ENCODE data around the gene BRCA1.
"Not testable (repeated sequence)": the region's sequence is repeated elsewhere in the genome, so short reads cannot be mapped to it uniquely, and the experiment has no call there.

BRCA1 gene

DNA sequence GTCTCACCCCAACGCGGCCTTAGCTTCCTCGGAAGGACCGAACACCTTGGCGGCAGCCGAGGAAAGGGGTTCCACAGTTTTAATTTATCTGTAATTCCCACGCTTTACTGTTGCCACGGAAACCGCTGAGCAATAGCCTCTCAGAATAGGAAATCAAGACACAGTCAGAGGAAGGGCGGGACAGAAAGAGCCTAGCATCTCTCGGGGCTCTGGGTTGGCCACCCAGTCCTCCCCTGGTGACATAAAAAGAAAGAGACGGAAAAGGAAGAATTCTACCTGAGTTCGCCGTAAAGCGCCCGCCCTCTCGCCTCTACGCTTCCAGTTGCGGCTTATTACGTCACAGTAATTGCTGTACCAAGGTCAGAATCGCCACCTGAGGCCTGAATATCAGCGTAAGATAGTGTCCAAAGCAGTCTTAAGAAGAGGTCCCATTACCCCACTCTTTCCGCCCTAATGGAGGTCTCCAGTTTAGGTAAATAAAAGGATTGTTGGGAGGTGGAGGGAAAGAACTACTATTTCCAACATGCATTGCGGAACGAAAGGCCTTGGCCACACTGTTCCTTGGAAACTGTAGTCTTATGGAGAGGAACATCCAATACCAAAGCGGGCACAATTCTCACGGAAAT is 45.1 kb upstream of the BRCA1 start:
- Histone ChIP-seq H3K4me3 (ENCODE audit: low read depth, low read length) (peak overlapping the region; percentile 94), H4K8ac (ENCODE audit: low read depth, low read length) (peak overlapping the region; percentile 95), H3K4ac (ENCODE audit: low read depth, low read length) (peak overlapping the region; percentile 57), H3K79me2 (ENCODE audit: control insufficient read depth, insufficient read depth, low read length, poor library complexity) (peaks cover 5% of the 10 kb centered on the region), H3K27ac (ENCODE audit: low read depth, low read length) (peak overlapping the region; percentile 76), H3K9me3 (ENCODE audit: insufficient read depth, low read depth, low read length) (no peaks in the 10 kb centered on the region), H2AFZ (ENCODE audit: insufficient read depth, low read length, poor library complexity) (peak overlapping the region; percentile 92), H3K36me3 (ENCODE audit: control insufficient read depth in 1 of 2, insufficient read depth in 2 of 2, low read length in 2 of 2) (peaks cover 0 to 5% of the 10 kb centered on the region in 2 experiments), H2AK5ac (ENCODE audit: low read length) (no peak overlapping the region), H3K14ac (ENCODE audit: low read length) (peak overlapping the region; percentile 53), H2BK12ac (ENCODE audit: low read length) (peak overlapping the region; percentile 15), H3K4me1 (ENCODE audit: control insufficient read depth in 1 of 2, insufficient read depth in 2 of 2, low read length in 2 of 2) (peaks cover 4 to 5% of the 10 kb centered on the region in 2 experiments), H3K23ac (ENCODE audit: low read length) (no peak overlapping the region), H3K9ac (ENCODE audit: low read length) (peak overlapping the region; percentile 11), H4K91ac (ENCODE audit: low read depth, low read length) (peak overlapping the region; percentile 11), H2BK5ac (ENCODE audit: low read depth, low read length, poor library complexity) (peak overlapping the region; percentile 64), H3K27me3 (ENCODE audit: insufficient read depth, low read length) (no peaks in the 10 kb centered on the region), H2BK120ac (ENCODE audit: insufficient read depth, low read length, poor library complexity) (peak overlapping the region; percentile 50), H4K12ac (ENCODE audit: low read depth, low read length) (peak overlapping the region; percentile 90), H3K18ac (ENCODE audit: low read length) (peak overlapping the region; percentile 25), H3K79me1 (ENCODE audit: low read length) (peaks cover 11% of the 10 kb centered on the region), H3K4me2 (ENCODE audit: low read length) (peak overlapping the region; percentile 91)
- no CpG with 5 or more reads among the region's 27 CpGs for WGBS (ENCODE audit: extremely low coverage, insufficient coverage, insufficient read length)
- DNase-seq = peak; percentile 96 to 98

GRCh38 chr17:43169561-43170139 is 44.5 kb upstream of the BRCA1 start:
- Histone ChIP-seq H3K4ac (ENCODE audit: low read depth, low read length) (peak overlapping the region; percentile 31), H2BK5ac (ENCODE audit: low read depth, low read length, poor library complexity) (no peak overlapping the region), H3K14ac (ENCODE audit: low read length) (peak overlapping the region; percentile 33)

DNA sequence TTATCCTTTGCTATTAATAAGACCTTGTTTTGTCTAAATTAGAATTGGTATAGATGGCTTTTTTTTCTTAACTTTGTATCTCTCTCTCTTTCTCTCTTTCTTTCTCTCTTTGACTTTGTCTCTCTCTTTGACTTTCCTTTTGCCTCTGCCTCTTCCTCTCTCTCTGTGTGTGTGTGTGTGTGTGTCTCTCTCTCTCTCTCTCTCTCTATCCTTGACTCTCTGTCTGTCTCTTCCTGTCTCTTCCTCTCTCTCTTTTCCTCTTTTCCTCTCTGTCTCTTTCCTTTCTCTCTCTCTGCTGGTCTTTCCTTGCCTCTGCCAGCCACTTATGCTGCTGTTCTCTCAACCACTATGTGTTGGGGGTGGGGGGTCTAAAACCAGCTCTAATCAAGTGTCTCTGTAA is 40.8 kb upstream of the BRCA1 start:
- not testable (repeated sequence) for H3K23ac ChIP-seq (ENCODE audit: low read length); H3K4me3 ChIP-seq (ENCODE audit: low read depth, low read length); H3K4me1 ChIP-seq (ENCODE audit: control insufficient read depth in 1 of 2, insufficient read depth in 2 of 2, low read length in 2 of 2); H2BK5ac ChIP-seq (ENCODE audit: low read depth, low read length, poor library complexity); H2AFZ ChIP-seq (ENCODE audit: insufficient read depth, low read length, poor library complexity); DNase-seq; H3K27ac ChIP-seq (ENCODE audit: low read depth, low read length); H3K18ac ChIP-seq (ENCODE audit: low read length); H2AK5ac ChIP-seq (ENCODE audit: low read length); H4K91ac ChIP-seq (ENCODE audit: low read depth, low read length); H3K9ac ChIP-seq (ENCODE audit: low read length); H3K4ac ChIP-seq (ENCODE audit: low read depth, low read length); H3K27me3 ChIP-seq (ENCODE audit: insufficient read depth, low read length); H3K79me2 ChIP-seq (ENCODE audit: control insufficient read depth, insufficient read depth, low read length, poor library complexity); H2BK120ac ChIP-seq (ENCODE audit: insufficient read depth, low read length, poor library complexity); H4K12ac ChIP-seq (ENCODE audit: low read depth, low read length); H3K79me1 ChIP-seq (ENCODE audit: low read length); H3K9me3 ChIP-seq (ENCODE audit: insufficient read depth, low read depth, low read length); H2BK12ac ChIP-seq (ENCODE audit: low read length); H4K8ac ChIP-seq (ENCODE audit: low read depth, low read length); H3K14ac ChIP-seq (ENCODE audit: low read length); H3K4me2 ChIP-seq (ENCODE audit: low read length)
- H3K36me3 ChIP-seq (ENCODE audit: control insufficient read depth in 1 of 2, insufficient read depth in 2 of 2, low read length in 2 of 2) = peaks cover 0 to 10% of the 10 kb centered on the region in 2 experiments

More at GRCh38 chr17:43169561-43170139, 44.5 kb upstream of the BRCA1 start:
- Histone ChIP-seq H3K23ac (ENCODE audit: low read length) (no peak overlapping the region), H3K79me1 (ENCODE audit: low read length) (peaks cover 11% of the 10 kb centered on the region), H2AK5ac (ENCODE audit: low read length) (no peak overlapping the region), H3K4me2 (ENCODE audit: low read length) (peak overlapping the region; percentile 91), H3K27me3 (ENCODE audit: insufficient read depth, low read length) (no peaks in the 10 kb centered on the region), H4K91ac (ENCODE audit: low read depth, low read length) (no peak overlapping the region), H3K79me2 (ENCODE audit: control insufficient read depth, insufficient read depth, low read length, poor library complexity) (peaks cover 5% of the 10 kb centered on the region), H4K8ac (ENCODE audit: low read depth, low read length) (peak overlapping the region; percentile 81), H3K9ac (ENCODE audit: low read length) (peak overlapping the region; percentile 11), H3K27ac (ENCODE audit: low read depth, low read length) (peak overlapping the region; percentile 20), H3K18ac (ENCODE audit: low read length) (peak overlapping the region; percentile 25), H3K4me3 (ENCODE audit: low read depth, low read length) (peak overlapping the region; percentile 94), H4K12ac (ENCODE audit: low read depth, low read length) (peak overlapping the region; percentile 71), H2BK120ac (ENCODE audit: insufficient read depth, low read length, poor library complexity) (peak overlapping the region; percentile 14), H2AFZ (ENCODE audit: insufficient read depth, low read length, poor library complexity) (peak overlapping the region; percentile 92), H2BK12ac (ENCODE audit: low read length) (no peak overlapping the region), H3K9me3 (ENCODE audit: insufficient read depth, low read depth, low read length) (no peaks in the 10 kb centered on the region), H3K4me1 (ENCODE audit: control insufficient read depth in 1 of 2, insufficient read depth in 2 of 2, low read length in 2 of 2) (peaks cover 4 to 5% of the 10 kb centered on the region in 2 experiments), H3K36me3 (ENCODE audit: control insufficient read depth in 1 of 2, insufficient read depth in 2 of 2, low read length in 2 of 2) (peaks cover 0 to 5% of the 10 kb centered on the region in 2 experiments)
- DNase-seq = peak in 1 of 2 donors; percentile 75
- WGBS (ENCODE audit: extremely low coverage, insufficient coverage, insufficient read length) = no CpG with 5 or more reads among the region's 29 CpGs

DNA sequence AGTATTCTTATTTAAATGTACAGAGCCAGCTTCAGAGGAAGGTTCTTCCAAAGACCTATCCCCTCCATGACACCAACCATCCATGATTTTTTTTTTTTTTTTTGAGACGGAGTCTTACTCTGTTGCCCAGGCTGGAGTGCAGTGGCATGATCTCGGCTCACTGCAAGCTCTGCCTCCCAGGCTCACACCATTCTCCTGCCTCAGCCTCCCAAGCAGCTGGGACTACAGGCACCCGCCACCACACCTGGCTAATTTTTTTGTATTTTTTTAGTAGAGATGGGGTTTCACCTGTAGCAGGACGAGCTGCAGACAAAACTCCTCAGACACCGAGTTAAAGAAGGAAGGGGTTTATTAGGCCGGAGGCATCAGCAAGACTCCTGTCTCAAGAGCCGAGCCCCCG is 34.8 kb upstream of the BRCA1 start:
- H2AK5ac ChIP-seq (ENCODE audit: low read length); H2BK120ac ChIP-seq (ENCODE audit: insufficient read depth, low read length, poor library complexity); H4K91ac ChIP-seq (ENCODE audit: low read depth, low read length); H2AFZ ChIP-seq (ENCODE audit: insufficient read depth, low read length, poor library complexity); H4K8ac ChIP-seq (ENCODE audit: low read depth, low read length); H3K9ac ChIP-seq (ENCODE audit: low read length); H2BK12ac ChIP-seq (ENCODE audit: low read length); H3K14ac ChIP-seq (ENCODE audit: low read length); H3K23ac ChIP-seq (ENCODE audit: low read length); H3K27ac ChIP-seq (ENCODE audit: low read depth, low read length); H3K4ac ChIP-seq (ENCODE audit: low read depth, low read length); H3K79me1 ChIP-seq (ENCODE audit: low read length); H3K27me3 ChIP-seq (ENCODE audit: insufficient read depth, low read length); H3K9me3 ChIP-seq (ENCODE audit: insufficient read depth, low read depth, low read length); DNase-seq; H3K4me3 ChIP-seq (ENCODE audit: low read depth, low read length); H3K4me1 ChIP-seq (ENCODE audit: control insufficient read depth in 1 of 2, insufficient read depth in 2 of 2, low read length in 2 of 2); H4K12ac ChIP-seq (ENCODE audit: low read depth, low read length); H3K79me2 ChIP-seq (ENCODE audit: control insufficient read depth, insufficient read depth, low read length, poor library complexity); H2BK5ac ChIP-seq (ENCODE audit: low read depth, low read length, poor library complexity); H3K18ac ChIP-seq (ENCODE audit: low read length); H3K4me2 ChIP-seq (ENCODE audit: low read length): not testable (repeated sequence)
- no CpG with 5 or more reads among the region's 8 CpGs for WGBS (ENCODE audit: extremely low coverage, insufficient coverage, insufficient read length)
- H3K36me3 ChIP-seq (ENCODE audit: control insufficient read depth in 1 of 2, insufficient read depth in 2 of 2, low read length in 2 of 2) = peaks cover 0 to 14% of the 10 kb centered on the region in 2 experiments

Data from trophoblast cell (in vitro differentiated cells and primary cell).